ENCODE measurements around the gene TMEM175. TPM values are rescaled to one million over a fixed set of nuclear protein-coding genes. Genes with fewer than 3 reads are reported as not detected.

TMEM175 gene
- total and polyA plus RNA-seq, 9 of the 15 experiments (the other 6 are each of a cell fraction or from before 2014, with no cell fraction given) = 0.13 to 30.9 (median 9.4) TPM

- TF ChIP-seq KDM2B (CRISPR knock-in tag; IDR thresholded peaks at IDR 0.05) (no peak; the same call in 1 of the 2 replicates), L3MBTL2 (IDR thresholded peaks at IDR 0.05) (peak; percentile 86), NFXL1 (CRISPR knock-in tag; IDR thresholded peaks at IDR 0.05) (no peak), PKNOX1 (IDR thresholded peaks at IDR 0.05) (peak; percentile 65), FOSL1 (tag; conservative IDR thresholded peaks at IDR 0.05) (no peak), COPS2 (conservative IDR thresholded peaks at IDR 0.05) (no peak), CTBP1 (IDR thresholded peaks at IDR 0.05; ENCODE audit: borderline replicate concordance) (peak; percentile 75), HEY1 (CRISPR knock-in tag; IDR thresholded peaks at IDR 0.05; ENCODE audit: borderline replicate concordance) (no peak), ZBTB17 (CRISPR knock-in tag; IDR thresholded peaks at IDR 0.05) (no peak; the same call in 1 of the 2 replicates), KLF10 (CRISPR knock-in tag; IDR thresholded peaks at IDR 0.05) (no peak), RB1 (IDR thresholded peaks at IDR 0.05; ENCODE audit: low read depth) (peak; percentile 67), ZNF398 (CRISPR knock-in tag; IDR thresholded peaks at IDR 0.05) (no peak), ID3 (CRISPR knock-in tag; IDR thresholded peaks at IDR 0.05) (no peak), ID3 (tag; IDR thresholded peaks at IDR 0.05) (0 out of 2 replicates have a peak, but pooled peaks have one; percentile 0), FIP1L1 (IDR thresholded peaks at IDR 0.05; ENCODE audit: low read depth, low read length, poor library complexity, severe bottlenecking) (peak; percentile 85), MCM2 (IDR thresholded peaks at IDR 0.05; ENCODE audit: low read depth) (no peak), DPF2 (IDR thresholded peaks at IDR 0.05) (no peak), MYBL2 (IDR thresholded peaks at IDR 0.05; ENCODE audit: low read depth) (no peak), MYBL2 (CRISPR knock-in tag; IDR thresholded peaks at IDR 0.05; ENCODE audit: borderline replicate concordance) (no peak), CBFA2T2 (conservative IDR thresholded peaks at IDR 0.05) (no peak), PCBP1 (IDR thresholded peaks at IDR 0.05; ENCODE audit: low read depth, low read length, poor library complexity, severe bottlenecking) (peak; percentile 65), ZNF79 (CRISPR knock-in tag; IDR thresholded peaks at IDR 0.05; ENCODE audit: low read depth) (no peak), POLR2AphosphoS2 (IDR thresholded peaks at IDR 0.05; ENCODE audit: low read length) (no peak), ATF4 (CRISPR knock-in tag; IDR thresholded peaks at IDR 0.05) (no peak), ESRRA (IDR thresholded peaks at IDR 0.05; ENCODE audit: borderline replicate concordance, low read depth) (peak; percentile 74; the same call in 1 of the 2 replicates), ZNF586 (CRISPR knock-in tag; conservative IDR thresholded peaks at IDR 0.05) (no peak), SIRT6 (IDR thresholded peaks at IDR 0.05; ENCODE audit: low read depth, low read length) (no peak)
Observed at GRCh38 chr4:931960-932712, at the start of gene TMEM175, which contains the start of gene GAK (continued).

Data from K562 (cell line).